Measurements from ENCODE around the gene NAA20.

The NAA20 gene

DNA sequence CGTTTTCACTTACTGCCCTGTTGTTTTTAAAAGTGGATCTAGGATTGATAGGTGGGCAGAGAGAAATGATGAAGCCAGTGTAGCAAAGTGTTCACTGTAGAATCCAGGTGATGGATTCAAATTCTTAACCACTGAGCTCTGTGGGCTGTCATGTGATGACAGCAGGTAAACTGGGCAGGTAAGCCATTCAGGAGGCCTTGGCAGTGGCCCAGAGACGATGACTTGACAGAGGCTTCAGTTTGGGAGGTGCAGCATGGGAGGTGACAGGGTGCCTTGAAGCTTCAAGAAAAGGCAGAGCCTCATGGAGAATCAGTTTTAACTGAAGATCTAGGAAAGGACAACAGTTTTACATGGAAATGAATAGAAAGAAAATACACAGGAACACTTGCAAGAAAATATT is 2.0 kb downstream of the NAA20 start:
- DNase-seq (ENCODE audit: insufficient read length, low spot score) (no peak), FAIRE-seq (no peak)
- TF ChIP-seq CTCF (IDR thresholded peaks at IDR 0.05; ENCODE audit: insufficient read depth, missing control alignments) = no peak

- DNase-seq (ENCODE audit: insufficient read length, low spot score) = no peak
- no peak for TF ChIP-seq CTCF (IDR thresholded peaks at IDR 0.05; ENCODE audit: insufficient read depth, missing control alignments)
- FAIRE-seq = no peak
Observed at GRCh38 chr20:20020908-20021307, 3.7 kb downstream of the NAA20 start.

- no peak for FAIRE-seq
- DNase-seq (ENCODE audit: insufficient read length, low spot score) = no peak
- TF ChIP-seq CTCF (IDR thresholded peaks at IDR 0.05; ENCODE audit: insufficient read depth, missing control alignments) = no peak
Observed at GRCh38 chr20:20021835-20022234, 4.7 kb downstream of the NAA20 start.

GRCh38 chr20:20022498-20022897 is 5.3 kb downstream of the NAA20 start:
- no peak for FAIRE-seq
- DNase-seq (ENCODE audit: insufficient read length, low spot score) = no peak

GRCh38 chr20:20023395-20023794 is 6.2 kb downstream of the NAA20 start:
- TF ChIP-seq CTCF (IDR thresholded peaks at IDR 0.05; ENCODE audit: insufficient read depth, missing control alignments) = no peak
- FAIRE-seq (no peak), DNase-seq (ENCODE audit: insufficient read length, low spot score) (no peak)

More at GRCh38 chr20:20022498-20022897, 5.3 kb downstream of the NAA20 start:
- no peak for TF ChIP-seq CTCF (IDR thresholded peaks at IDR 0.05; ENCODE audit: insufficient read depth, missing control alignments)

- no peak for FAIRE-seq
- no peak for TF ChIP-seq CTCF (IDR thresholded peaks at IDR 0.05; ENCODE audit: insufficient read depth, missing control alignments)
- no peak for DNase-seq (ENCODE audit: insufficient read length, low spot score)
Observed at GRCh38 chr20:20024942-20025341, 7.8 kb downstream of the NAA20 start.

- FAIRE-seq = no peak
- DNase-seq (ENCODE audit: insufficient read length, low spot score) = no peak
- no peak for TF ChIP-seq CTCF (IDR thresholded peaks at IDR 0.05; ENCODE audit: insufficient read depth, missing control alignments)
Observed at GRCh38 chr20:20027284-20027683, 10.1 kb downstream of the NAA20 start.

Measured in D721Med (cell line).